Dermis microvascular lymphatic vessel endothelial cell (primary cell): ENCODE measurements around the gene ASXL3. TPM values are rescaled to one million over a fixed set of nuclear protein-coding genes. Genes with fewer than 3 reads are reported as not detected.

Source experiments
- DNase-seq, 2 donors: peaks; one replicate each; pipeline versions ENCODE4 v3.0.0 to v3.0.0-alpha.2; 2010; ENCODE audit warnings: low read depth in 2 of 2
- total RNA-seq: library from RNA; depleted of rRNA; stranded (reverse); fragments of >200 nt; gene quantifications from 2 replicates; pipeline ENCODE4 v1.2.1, GENCODE V29; 2014

The ASXL3 gene
- total RNA-seq, 1 donor from 2014 or later, result 0.13 TPM

- DNase-seq, result no peak
Measured at GRCh38 chr18:33716061-33716683, 138.2 kb downstream of the ASXL3 start.

- DNase-seq, result no peak
Measured at GRCh38 chr18:33717339-33717738, 139.3 kb downstream of the ASXL3 start.

- DNase-seq, result no peak
Measured at GRCh38 chr18:33720133-33720532, 142.1 kb downstream of the ASXL3 start.

- no peak for DNase-seq
Measured at GRCh38 chr18:33729556-33729955, 151.5 kb downstream of the ASXL3 start.

GRCh38 chr18:33733376-33733775 lies 155.4 kb downstream of the ASXL3 start:
- no peak for DNase-seq

- no peak for DNase-seq
Measured at GRCh38 chr18:33735428-33735827, 157.4 kb downstream of the ASXL3 start.

- DNase-seq, result no peak
Measured at GRCh38 chr18:33741760-33742159, 163.7 kb downstream of the ASXL3 start.

GRCh38 chr18:33744032-33744697 lies 166.1 kb downstream of the ASXL3 start:
- DNase-seq, result no peak

GRCh38 chr18:33745151-33745795 lies 167.3 kb downstream of the ASXL3 start:
- DNase-seq, result no peak

GRCh38 chr18:33745871-33746545 lies 168.0 kb downstream of the ASXL3 start:
- DNase-seq, result no peak

- DNase-seq, result no peak
Measured at GRCh38 chr18:33749834-33750233, 171.8 kb downstream of the ASXL3 start.

- no peak for DNase-seq
Measured at GRCh38 chr18:33750366-33750765, 172.3 kb downstream of the ASXL3 start.

- DNase-seq, result peak in 1 of 2 donors; percentile 2
Measured at GRCh38 chr18:33751613-33752221, 173.7 kb downstream of the ASXL3 start.

- DNase-seq, result no peak
Measured at GRCh38 chr18:33755391-33755790, 177.4 kb downstream of the ASXL3 start.

- DNase-seq, result peak in 1 of 2 donors; percentile 17
Measured at GRCh38 chr18:33755931-33756560, 178.0 kb downstream of the ASXL3 start.

GRCh38 chr18:33757037-33757436 lies 179.0 kb downstream of the ASXL3 start:
- no peak for DNase-seq

GRCh38 chr18:33761363-33761762 lies 183.3 kb downstream of the ASXL3 start:
- peak; percentile 9 to 22 for DNase-seq

GRCh38 chr18:33781429-33781828 lies 203.4 kb downstream of the ASXL3 start:
- no peak for DNase-seq
